Mesendoderm (in vitro differentiated cells): ENCODE data around the gene KLHL33.
A peak's percentile ranks its signal among the peaks of the same experiment; 100 is the strongest.
"Not testable (repeated sequence)": the region's sequence is repeated elsewhere in the genome, so short reads cannot be mapped to it uniquely, and the experiment has no call there.

ENCODE experiments used
- DNase-seq: peaks from one replicate; pipeline ENCODE4 v3.0.0; 2013
- H2AK5ac ChIP-seq: 2 replicates; pipeline ENCODE4 v1.6.1; 2013; ENCODE audit warnings: low read length, inconsistent platforms
- H2BK120ac ChIP-seq: 2 replicates; pipeline ENCODE4 v1.6.1; 2013; ENCODE audit warnings: low read depth, mild to moderate bottlenecking, low read length, moderate library complexity, mixed read lengths
- H2BK15ac ChIP-seq: replicated peaks from 2 replicates; pipeline ENCODE4 v1.6.1; 2013; ENCODE audit warnings: low read depth, mild to moderate bottlenecking, moderate library complexity
- H2BK5ac ChIP-seq: 2 replicates; pipeline ENCODE4 v1.6.1; 2013; ENCODE audit warnings: low read length, inconsistent platforms
- H3K18ac ChIP-seq: 2 replicates; pipeline ENCODE4 v1.6.1; 2013; ENCODE audit warnings: mild to moderate bottlenecking, low read length, mixed read lengths
- H3K23ac ChIP-seq: one replicate; pipeline ENCODE4 v1.6.1; 2013; ENCODE audit warnings: low read length
- H3K27ac ChIP-seq: 2 replicates; pipeline ENCODE4 v1.5.1; 2013; ENCODE audit warnings: low read depth, mild to moderate bottlenecking, inconsistent platforms, low read length, moderate library complexity
- H3K27me3 ChIP-seq: 2 replicates; pipeline ENCODE4 v1.6.1; 2013; ENCODE audit warnings: low read length, control low read depth, mild to moderate bottlenecking, inconsistent platforms; ENCODE audit not compliant: insufficient read depth, poor library complexity
- H3K36me3 ChIP-seq: 2 replicates; pipeline ENCODE4 v1.6.1; 2013; ENCODE audit warnings: low read length, inconsistent platforms; ENCODE audit not compliant: control insufficient read depth, insufficient read depth
- H3K4ac ChIP-seq: one replicate; pipeline ENCODE4 v1.6.1; 2013; ENCODE audit warnings: low read depth, mild to moderate bottlenecking, low read length, moderate library complexity
- H3K4me1 ChIP-seq: 2 replicates; pipeline ENCODE4 v1.6.1; 2013; ENCODE audit warnings: low read depth, low read length, inconsistent platforms; ENCODE audit not compliant: control insufficient read depth
- H3K4me2 ChIP-seq: 2 replicates; pipeline ENCODE4 v1.6.1; 2013; ENCODE audit warnings: low read length
- H3K4me3 ChIP-seq: 2 replicates; pipeline ENCODE4 v1.5.1; 2013; ENCODE audit warnings: mild to moderate bottlenecking, low read length
- H3K56ac ChIP-seq: one replicate; pipeline ENCODE4 v1.6.1; 2013; ENCODE audit warnings: low read length
- H3K79me1 ChIP-seq: 2 replicates; pipeline ENCODE4 v1.6.1; 2013; ENCODE audit warnings: low read length, inconsistent platforms
- H3K79me2 ChIP-seq: 2 replicates; pipeline ENCODE4 v1.6.1; 2013; ENCODE audit warnings: mild to moderate bottlenecking, low read length; ENCODE audit not compliant: control insufficient read depth, insufficient read depth
- H3K9ac ChIP-seq: 2 replicates; pipeline ENCODE4 v1.6.1; 2013; ENCODE audit warnings: low read length, inconsistent platforms
- H4K5ac ChIP-seq: one replicate; pipeline ENCODE4 v1.6.1; 2013; ENCODE audit warnings: low read length
- H4K8ac ChIP-seq: one replicate; pipeline ENCODE4 v1.6.1; 2013; ENCODE audit warnings: low read depth, mild to moderate bottlenecking, control low read depth, low read length, moderate library complexity
- WGBS: extraction: QIAGEN DNeasy Blood & Tissue Kit; methylation state at CpG from one replicate; pipeline ENCODE4 v1.1.7; 2013; ENCODE audit warnings: low lambda C conversion rate, missing lambda C conversion rate; ENCODE audit not compliant: insufficient coverage; ENCODE audit errors: extremely low coverage; 5-methylcytosine and 5-hydroxymethylcytosine counted together

The KLHL33 gene

GRCh38 chr14:20455355-20456300 is 19.7 kb upstream of the KLHL33 start:
- peak overlapping the region; percentile 88 for H3K4me2 ChIP-seq
- H3K4me1 ChIP-seq, result peaks cover 3% of the 10 kb centered on the region
- H3K27ac ChIP-seq, result peak overlapping the region; percentile 30
- H3K27me3 ChIP-seq, result no peaks in the 10 kb centered on the region
- H3K9ac ChIP-seq, result peak overlapping the region; percentile 91
- H3K23ac ChIP-seq, result peak overlapping the region; percentile 11
- H3K4ac ChIP-seq, result peak overlapping the region; percentile 92
- peaks cover 35% of the 10 kb centered on the region for H3K79me2 ChIP-seq
- H4K8ac ChIP-seq, result no peak overlapping the region
- peak overlapping the region; percentile 3 for H3K18ac ChIP-seq
- H3K36me3 ChIP-seq, result peaks cover 6% of the 10 kb centered on the region
- H3K56ac ChIP-seq, result peak overlapping the region; percentile 95
- H2BK120ac ChIP-seq, result no peak overlapping the region
- H2BK5ac ChIP-seq, result peak overlapping the region; percentile 38
- DNase-seq, result no peak
- peaks cover 11% of the 10 kb centered on the region for H3K79me1 ChIP-seq
- H2AK5ac ChIP-seq, result peak overlapping the region; percentile 10
- no peak overlapping the region for H2BK15ac ChIP-seq
- H4K5ac ChIP-seq, result peak overlapping the region; percentile 62
- whole genome bisulfite sequencing, result no CpG with 5 or more reads among the region's 39 CpGs
- H3K4me3 ChIP-seq, result peak overlapping the region; percentile 94

- Histone ChIP-seq H2BK120ac (no peak within 1 kb of the TSS), H3K36me3 (peaks cover 10% of the 10 kb centered on the region)
Measured at GRCh38 chr14:20454516-20455354, 18.8 kb upstream of the KLHL33 start, which contains the start of the genes APEX1 and OSGEP. APEX1 (plus strand) TSS chr14:20455226; CDS start chr14:20455646, 420 bp downstream. OSGEP (minus strand) TSS chr14:20454812; CDS start chr14:20454683, 129 bp downstream.

GRCh38 chr14:20452831-20453230 is 16.9 kb upstream of the KLHL33 start:
- H3K4me3 ChIP-seq, H4K8ac ChIP-seq, H2BK120ac ChIP-seq, DNase-seq, H4K5ac ChIP-seq, H2AK5ac ChIP-seq, H3K4me2 ChIP-seq, H3K27me3 ChIP-seq, H3K79me1 ChIP-seq, H3K18ac ChIP-seq, H3K23ac ChIP-seq, H3K27ac ChIP-seq, H3K9ac ChIP-seq, H3K4me1 ChIP-seq, H3K56ac ChIP-seq, H3K4ac ChIP-seq, H2BK5ac ChIP-seq, H2BK15ac ChIP-seq: not testable (repeated sequence)
- peaks cover 12% of the 10 kb centered on the region for H3K36me3 ChIP-seq
- WGBS, result no CpG with 5 or more reads among the region's 8 CpGs
- peaks cover 25% of the 10 kb centered on the region for H3K79me2 ChIP-seq

More at GRCh38 chr14:20454516-20455354, 18.8 kb upstream of the KLHL33 start, which contains the start of the genes APEX1 and OSGEP:
- H3K56ac ChIP-seq, result peak within 1 kb of the TSS; percentile 95
- H3K23ac ChIP-seq, result peak within 1 kb of the TSS; percentile 11
- H4K8ac ChIP-seq, result no peak within 1 kb of the TSS
- H3K27me3 ChIP-seq, result no peaks in the 10 kb centered on the region
- peak within 1 kb of the TSS; percentile 10 for H2AK5ac ChIP-seq
- peak within 1 kb of the TSS; percentile 96 for H3K9ac ChIP-seq
- H3K27ac ChIP-seq, result peak within 1 kb of the TSS; percentile 94
- H3K4me1 ChIP-seq, result no peaks in the 10 kb centered on the region
- H2BK5ac ChIP-seq, result peak within 1 kb of the TSS; percentile 38
- H3K79me1 ChIP-seq, result peaks cover 10% of the 10 kb centered on the region
- peak within 1 kb of the TSS; percentile 5 for H3K18ac ChIP-seq
- DNase-seq, result peak; percentile 100
- no CpG with 5 or more reads among the region's 56 CpGs for WGBS
- H3K79me2 ChIP-seq, result peaks cover 27% of the 10 kb centered on the region
- peak within 1 kb of the TSS; percentile 94 for H3K4me3 ChIP-seq
- peak within 1 kb of the TSS; percentile 62 for H4K5ac ChIP-seq
- H3K4me2 ChIP-seq, result peak within 1 kb of the TSS; percentile 88
- H2BK15ac ChIP-seq, result no peak within 1 kb of the TSS
- H3K4ac ChIP-seq, result peak within 1 kb of the TSS; percentile 92

GRCh38 chr14:20446889-20447288 is 10.9 kb upstream of the KLHL33 start:
- H3K9ac ChIP-seq, result no peak overlapping the region
- WGBS, result no CpG with 5 or more reads among the region's 5 CpGs
- H3K4me1 ChIP-seq, result no peaks in the 10 kb centered on the region
- no peak overlapping the region for H3K4ac ChIP-seq
- H3K79me2 ChIP-seq, result no peaks in the 10 kb centered on the region
- H3K27ac ChIP-seq, result no peak overlapping the region
- no peak overlapping the region for H3K4me3 ChIP-seq
- H2BK15ac ChIP-seq, result no peak overlapping the region
- H3K18ac ChIP-seq, result no peak overlapping the region
- no peak for DNase-seq
- no peak overlapping the region for H2BK120ac ChIP-seq
- H3K4me2 ChIP-seq, result no peak overlapping the region
- H4K8ac ChIP-seq, result no peak overlapping the region
- no peaks in the 10 kb centered on the region for H3K27me3 ChIP-seq
- H2AK5ac ChIP-seq, result no peak overlapping the region
- H3K36me3 ChIP-seq, result peaks cover 26% of the 10 kb centered on the region
- no peak overlapping the region for H4K5ac ChIP-seq
- no peak overlapping the region for H2BK5ac ChIP-seq
- peaks cover 5% of the 10 kb centered on the region for H3K79me1 ChIP-seq
- H3K23ac ChIP-seq, result no peak overlapping the region
- H3K56ac ChIP-seq, result no peak overlapping the region

DNA sequence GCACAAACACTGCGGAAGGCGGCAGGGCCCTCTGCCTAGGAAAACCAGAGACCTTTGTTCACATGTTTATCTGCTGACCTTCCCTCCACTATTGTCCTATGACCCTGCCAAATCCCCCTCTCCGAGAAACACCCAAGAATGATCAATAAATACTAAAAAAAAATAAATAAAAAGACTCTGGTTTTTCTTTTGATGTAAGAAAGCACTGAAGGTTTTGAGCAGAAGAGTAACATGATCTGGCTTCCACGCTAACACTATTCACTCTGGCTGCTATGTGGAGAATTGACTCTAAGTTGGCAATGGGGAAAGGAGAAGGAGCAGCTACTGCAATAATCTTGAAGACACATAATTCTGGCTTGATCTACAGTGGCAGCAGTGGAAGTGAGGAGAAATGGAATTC is 7.7 kb upstream of the KLHL33 start:
- not testable (repeated sequence) for H2BK5ac ChIP-seq, H4K5ac ChIP-seq, H3K18ac ChIP-seq, H3K4me1 ChIP-seq, H3K23ac ChIP-seq, H2BK120ac ChIP-seq, H3K27me3 ChIP-seq, H2BK15ac ChIP-seq, H2AK5ac ChIP-seq, H4K8ac ChIP-seq, H3K4me2 ChIP-seq, DNase-seq, H3K79me1 ChIP-seq, H3K56ac ChIP-seq, H3K79me2 ChIP-seq, H3K9ac ChIP-seq, H3K27ac ChIP-seq, H3K4ac ChIP-seq, H3K4me3 ChIP-seq
- H3K36me3 ChIP-seq, result peaks cover 15% of the 10 kb centered on the region
- WGBS, result no CpG with 5 or more reads among the region's 4 CpGs
